Caco-2 (cell line): ENCODE data around the gene PPAT. TPM values are rescaled to one million over a fixed set of nuclear protein-coding genes. Genes with fewer than 3 reads are reported as not detected.
A peak's percentile ranks its signal among the peaks of the same experiment; 100 is the strongest.

Experiments
- BruUV-seq: library from RNA; stranded (reverse); fragments of 400-500 nt; replicated peaks from 2 replicates; lab custom pipeline; 2021; lab: Mats Ljungman, UMichigan
- CTCF ChIA-PET: fragments of 300-600 bp; sonication (Branson Sonifier 250); formaldehyde crosslinking; loops from one replicate; lab custom pipeline; 2022; ENCODE audit warnings: antibody characterized with exemption; lab: Charles Lee
- POLR2A ChIA-PET: fragments of 300-600 bp; sonication (Branson Sonifier 250); formaldehyde crosslinking; loops from one replicate; lab custom pipeline; 2022; ENCODE audit warnings: antibody characterized with exemption; lab: Charles Lee
- DNase-seq, 2 experiments: peaks; one replicate each; pipeline versions ENCODE4 v3.0.0 to v3.0.0-alpha.2; 2020 to 2022
- H3K27me3 ChIP-seq: replicated peaks from 2 replicates; pipeline ENCODE4 v1.6.0; 2011; ENCODE audit warnings: low read length; ENCODE audit not compliant: control insufficient read depth, insufficient read depth
- H3K36me3 ChIP-seq: 2 replicates; pipeline ENCODE4 v1.5.1; 2011; ENCODE audit warnings: low read length; ENCODE audit not compliant: control insufficient read depth, insufficient read depth
- H3K4me1 ChIP-seq: fragments of 250-450 bp; sonication (Bioruptor Pico); 2 replicates; pipeline ENCODE4 v1.5.1; 2020; ENCODE audit warnings: mild to moderate bottlenecking
- H3K4me3 ChIP-seq: 2 replicates; pipeline ENCODE4 v1.5.1; 2011; ENCODE audit warnings: low read depth, mild to moderate bottlenecking, control low read depth, low read length
- H3K9me3 ChIP-seq: fragments of 250-450 bp; sonication (Bioruptor Pico); 2 replicates; pipeline ENCODE4 v1.5.1; 2020; ENCODE audit warnings: mild to moderate bottlenecking, moderate library complexity
- H3K27ac Mint-ChIP-seq: one replicate; pipeline ENCODE4 v1.8.0; 2022; ENCODE audit warnings: mixed read lengths; ENCODE audit not compliant: unreplicated experiment
- H3K27me3 Mint-ChIP-seq: one replicate; pipeline ENCODE4 v1.8.0; 2022; ENCODE audit warnings: mixed read lengths; ENCODE audit not compliant: insufficient read depth, unreplicated experiment
- H3K36me3 Mint-ChIP-seq: one replicate; pipeline ENCODE4 v1.8.0; 2022; ENCODE audit warnings: mild to moderate bottlenecking, mixed read lengths; ENCODE audit not compliant: insufficient read depth, unreplicated experiment
- H3K4me1 Mint-ChIP-seq: one replicate; pipeline ENCODE4 v1.8.0; 2022; ENCODE audit warnings: low read depth, mixed read lengths; ENCODE audit not compliant: unreplicated experiment
- H3K4me3 Mint-ChIP-seq: one replicate; pipeline ENCODE4 v1.8.0; 2022; ENCODE audit warnings: mild to moderate bottlenecking, moderate library complexity, mixed read lengths; ENCODE audit not compliant: unreplicated experiment
- H3K9me3 Mint-ChIP-seq: one replicate; pipeline ENCODE4 v1.8.0; 2022; ENCODE audit warnings: mixed read lengths; ENCODE audit not compliant: unreplicated experiment
- CTCF ChIP-seq, 2 experiments: fragments of 200-600 bp in 1 of 2; IDR thresholded peaks; 1 replicate in 1 of 2; 2 replicates in 1 of 2; pipeline versions ENCODE4 v1.5.1 to v1.8.0; 2011 to 2022; ENCODE audit warnings: antibody characterized with exemption in 1 of 2, control low read depth in 1 of 2, inconsistent platforms in 1 of 2, low read depth in 1 of 2, low read length in 1 of 2, mild to moderate bottlenecking in 1 of 2, moderate library complexity in 1 of 2; ENCODE audit not compliant: insufficient read depth in 1 of 2, severe bottlenecking in 1 of 2, unreplicated experiment in 1 of 2
- intact Hi-C: fragments of 100-400 bp; cut with micrococcal nuclease; formaldehyde crosslinking; loops from one replicate; pipeline ENCODE4 v1.10.0; 2022; ENCODE audit not compliant: unreplicated experiment
- total RNA-seq: library from RNA; stranded (reverse); gene quantifications from 2 replicates; pipeline ENCODE4 v1.2.3, GENCODE V29; 2022

PPAT gene
- total RNA-seq, 1 experiment from 2014 or later: 60.7 TPM

GRCh38 chr4:56465599-56466295 is 30.3 kb upstream of the PPAT start:
- intact Hi-C loops: loop anchor here (2.0 kb wide), 1 partner anchor 31 kb away; the partner anchor contains the start of gene PPAT
- Histone ChIP-seq H3K4me3 (peak overlapping the region; percentile 76), H3K27me3 (no peaks in the 10 kb centered on the region), H3K4me1 (peaks cover 20% of the 10 kb centered on the region), H3K9me3 (no peaks in the 10 kb centered on the region), H3K36me3 (peaks cover 2% of the 10 kb centered on the region; the same call in 1 of the 2 replicates)
- peak in 1 of 2 experiments; percentile 7 for DNase-seq
- no peak for TF ChIP-seq CTCF (IDR thresholded peaks at IDR 0.05; ENCODE audit: insufficient read depth in 1 of 2, low read depth in 1 of 2, low read length in 1 of 2, severe bottlenecking in 1 of 2, unreplicated experiment in 1 of 2)
- H3K4me1 Mint-ChIP-seq: peaks cover 6% of the 10 kb centered on the region
- H3K36me3 Mint-ChIP-seq: peaks cover 71% of the 10 kb centered on the region
- peak overlapping the region; percentile 99 for H3K27ac Mint-ChIP-seq
- H3K27me3 Mint-ChIP-seq: no peaks in the 10 kb centered on the region
- no TSS peak for BruUV-seq
- ChIA-PET CTCF (no interaction called here), POLR2A (interaction anchor here (0.6 to 2.1 kb wide), 3 partner anchors 17 to 79 kb away, joined by 4 to 17 read pairs (median 7); partner anchors contain the start of genes PAICS and PPAT)
- no peaks in the 10 kb centered on the region for H3K9me3 Mint-ChIP-seq
- peak overlapping the region; percentile 99 for H3K4me3 Mint-ChIP-seq

GRCh38 chr4:56464581-56464980 is 29.2 kb upstream of the PPAT start:
- intact Hi-C loops: no loop called here
- Mint-ChIP-seq H3K27ac (peak overlapping the region; percentile 17), H3K9me3 (no peaks in the 10 kb centered on the region), H3K4me1 (peaks cover 6% of the 10 kb centered on the region), H3K4me3 (peak overlapping the region; percentile 19), H3K36me3 (peaks cover 71% of the 10 kb centered on the region), H3K27me3 (no peaks in the 10 kb centered on the region)
- DNase-seq: no peak
- ChIA-PET CTCF (no interaction called here), POLR2A (no interaction called here)
- H3K4me3 ChIP-seq: no peak overlapping the region
- H3K4me1 ChIP-seq: peaks cover 20% of the 10 kb centered on the region
- H3K36me3 ChIP-seq: peaks cover 2% of the 10 kb centered on the region; the same call in 1 of the 2 replicates
- H3K27me3 ChIP-seq: no peaks in the 10 kb centered on the region
- BruUV-seq: no TSS peak
- H3K9me3 ChIP-seq: no peaks in the 10 kb centered on the region
- TF ChIP-seq CTCF (IDR thresholded peaks at IDR 0.05; ENCODE audit: insufficient read depth in 1 of 2, low read depth in 1 of 2, low read length in 1 of 2, severe bottlenecking in 1 of 2, unreplicated experiment in 1 of 2): no peak

- peaks cover 6% of the 10 kb centered on the region for H3K4me1 Mint-ChIP-seq
- ChIA-PET POLR2A (interaction anchor here (0.6 kb wide), 1 partner anchor 1936 kb away, joined by 7 read pairs; no protein-coding TSS in a partner anchor), CTCF (no interaction called here)
- intact Hi-C loops: no loop called here
- no peaks in the 10 kb centered on the region for H3K27me3 Mint-ChIP-seq
- DNase-seq: no peak
- no TSS peak for BruUV-seq
- no peak overlapping the region for H3K27ac Mint-ChIP-seq
- peaks cover 75% of the 10 kb centered on the region for H3K36me3 Mint-ChIP-seq
- no peaks in the 10 kb centered on the region for H3K27me3 ChIP-seq
- no peaks in the 10 kb centered on the region for H3K9me3 Mint-ChIP-seq
- peaks cover 11% of the 10 kb centered on the region for H3K4me1 ChIP-seq
- no peaks in the 10 kb centered on the region for H3K9me3 ChIP-seq
- peaks cover 2% of the 10 kb centered on the region; the same call in 1 of the 2 replicates for H3K36me3 ChIP-seq
- no peak overlapping the region for H3K4me3 ChIP-seq
- no peak overlapping the region for H3K4me3 Mint-ChIP-seq
- TF ChIP-seq CTCF (IDR thresholded peaks at IDR 0.05; ENCODE audit: insufficient read depth in 1 of 2, low read depth in 1 of 2, low read length in 1 of 2, severe bottlenecking in 1 of 2, unreplicated experiment in 1 of 2): no peak
Measured at GRCh38 chr4:56463711-56464110, 28.3 kb upstream of the PPAT start.
